Measurements from ENCODE around the gene MUC6. TPM values are rescaled to one million over a fixed set of nuclear protein-coding genes. Genes with fewer than 3 reads are reported as not detected.

Gene MUC6
- total and polyA plus RNA-seq, 2 donors (not counting 3 experiments of a cell fraction or from before 2014, with no cell fraction given): not detected

DNA sequence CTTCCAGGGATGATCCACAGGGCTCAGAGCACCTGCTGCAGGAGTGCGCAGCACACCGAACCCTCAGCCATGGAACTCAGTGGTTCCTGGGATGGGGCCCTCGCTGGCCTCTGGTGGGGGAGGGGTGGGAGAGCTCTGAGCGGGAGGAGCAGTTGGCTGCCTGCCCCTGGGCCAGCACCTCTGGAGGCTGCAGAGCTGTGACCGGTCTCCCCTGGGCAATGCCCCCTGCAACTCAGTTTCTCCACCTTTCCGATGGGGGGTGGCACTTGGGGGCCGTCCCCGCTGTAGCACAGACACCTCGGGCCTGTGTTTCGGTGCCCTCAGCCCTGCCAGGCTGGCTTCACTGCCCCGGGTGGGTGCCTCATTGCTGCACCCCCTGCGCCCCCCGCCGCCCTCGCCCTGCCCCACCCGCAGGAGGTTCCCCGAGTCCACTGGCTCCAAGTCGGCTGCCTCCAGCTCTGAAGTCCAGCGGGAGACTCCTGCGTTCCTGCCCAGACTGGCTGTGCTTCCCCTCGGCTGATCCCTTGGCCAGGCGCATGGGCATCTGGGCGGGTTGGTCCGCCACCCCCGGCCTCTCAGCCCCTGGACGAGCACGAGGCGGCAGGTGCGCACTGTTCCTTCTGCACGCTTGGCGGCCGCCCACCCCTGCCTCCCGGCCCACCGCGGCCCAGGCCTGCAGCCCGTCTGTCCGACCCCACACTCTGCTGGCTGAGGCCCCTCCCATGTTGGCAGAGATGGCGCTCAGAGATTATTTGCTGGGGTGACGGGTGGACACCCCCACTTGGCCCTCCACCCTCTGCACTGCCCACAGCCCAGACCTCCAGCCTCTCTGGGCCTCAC, 1.8 kb downstream of the MUC6 start:
- Histone ChIP-seq H3K4me2 (ENCODE audit: insufficient read depth, low read length) (no peak overlapping the region), H3K9me3 (replicated peaks; ENCODE audit: control insufficient read depth, insufficient read depth, low read length) (no peaks in the 10 kb centered on the region), H3K27me3 (ENCODE audit: control insufficient read depth in 2 of 2, insufficient read depth in 2 of 2, low read length in 2 of 2) (no peaks in the 10 kb centered on the region), H3K4me3 (replicated peaks in 1 of 3; ENCODE audit: insufficient read depth in 1 of 3, low read depth in 1 of 3, low read length in 3 of 3) (no peak overlapping the region), H3K79me2 (ENCODE audit: control insufficient read depth, insufficient read depth, low read length) (no peaks in the 10 kb centered on the region), H3K9me1 (replicated peaks; ENCODE audit: control insufficient read depth, extremely low read depth, insufficient read depth, low read length) (no peaks in the 10 kb centered on the region), H3K9ac (replicated peaks; ENCODE audit: extremely low read depth, insufficient read depth, low read length) (no peak overlapping the region), H3K4me1 (ENCODE audit: control insufficient read depth, extremely low read depth, insufficient read depth, low read length) (no peaks in the 10 kb centered on the region), H3K27ac (ENCODE audit: insufficient read depth, low read depth, low read length) (no peak overlapping the region), H3K36me3 (ENCODE audit: control insufficient read depth in 2 of 2, extremely low read depth in 1 of 2, insufficient read depth in 2 of 2, low read length in 2 of 2) (no peaks in the 10 kb centered on the region), H4K20me1 (replicated peaks; ENCODE audit: control insufficient read depth, extremely low read depth, insufficient read depth, low read length) (no peaks in the 10 kb centered on the region), H2AFZ (ENCODE audit: low read depth, low read length) (no peak overlapping the region)
- DNase-seq (ENCODE audit: low read depth, low spot score) (no peak), FAIRE-seq (no peak)
- CTCF ChIA-PET: no interaction called here
- POLR2A ChIA-PET: interaction anchor here (0.5 kb wide), 1 partner anchor 514 kb away, joined by 4 read pairs; no protein-coding TSS in a partner anchor
- dilution Hi-C loops (cut with MboI; ENCODE audit: extremely low pct_ligation_motif_present, low sequenced_read_pairs) (no loop called here), intact Hi-C loops (cut with micrococcal nuclease) (no loop called here)
- BruUV-seq (replicated peaks): no TSS peak
- TF ChIP-seq FOS (IDR thresholded peaks at IDR 0.05; ENCODE audit: borderline replicate concordance, insufficient read depth, low read length): no peak
- TF ChIP-seq, protein P1, sequence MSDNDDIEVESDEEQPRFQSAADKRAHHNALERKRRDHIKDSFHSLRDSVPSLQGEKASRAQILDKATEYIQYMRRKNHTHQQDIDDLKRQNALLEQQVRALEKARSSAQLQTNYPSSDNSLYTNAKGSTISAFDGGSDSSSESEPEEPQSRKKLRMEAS (IDR thresholded peaks at IDR 0.05; ENCODE audit: insufficient read depth, insufficient read length): no peak
- no peak for TF ChIP-seq JUN (IDR thresholded peaks at IDR 0.05; ENCODE audit: borderline replicate concordance, insufficient read depth, insufficient read length, low read depth)
- no peak for TF ChIP-seq EZH2 (IDR thresholded peaks at IDR 0.05; ENCODE audit: borderline replicate concordance, low read depth, low read length, severe bottlenecking)

DNA sequence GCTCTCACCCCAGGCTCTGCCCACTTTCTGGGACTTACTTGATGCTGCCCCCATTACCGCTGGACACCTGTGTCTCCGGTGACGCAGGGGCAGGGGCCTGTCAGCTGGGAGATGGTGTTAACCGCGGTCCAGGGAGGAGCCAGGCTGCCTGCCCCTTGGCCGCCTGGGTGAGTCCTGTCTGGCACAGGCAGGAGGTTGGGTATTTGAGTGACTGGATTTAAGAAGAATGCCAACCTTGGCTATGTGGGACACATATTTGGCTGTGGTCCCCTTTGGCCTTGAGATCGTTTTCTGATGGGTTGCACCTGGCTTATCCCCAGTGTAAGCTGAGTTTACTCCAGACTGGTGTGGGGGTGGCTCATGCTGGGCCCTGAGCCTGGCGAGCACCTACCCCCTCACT, 2.5 kb downstream of the MUC6 start:
- no peaks in the 10 kb centered on the region for H3K36me3 ChIP-seq (ENCODE audit: control insufficient read depth in 2 of 2, extremely low read depth in 1 of 2, insufficient read depth in 2 of 2, low read length in 2 of 2)
- H3K27ac ChIP-seq (ENCODE audit: insufficient read depth, low read depth, low read length): no peak overlapping the region
- H3K4me1 ChIP-seq (ENCODE audit: control insufficient read depth, extremely low read depth, insufficient read depth, low read length): no peaks in the 10 kb centered on the region
- ChIA-PET CTCF (no interaction called here), POLR2A (no interaction called here)
- H3K4me3 ChIP-seq (replicated peaks in 1 of 3; ENCODE audit: insufficient read depth in 1 of 3, low read depth in 1 of 3, low read length in 3 of 3): no peak overlapping the region
- H3K79me2 ChIP-seq (ENCODE audit: control insufficient read depth, insufficient read depth, low read length): no peaks in the 10 kb centered on the region
- H2AFZ ChIP-seq (ENCODE audit: low read depth, low read length): no peak overlapping the region
- H3K4me2 ChIP-seq (ENCODE audit: insufficient read depth, low read length): no peak overlapping the region
- no peak overlapping the region for H3K9ac ChIP-seq (replicated peaks; ENCODE audit: extremely low read depth, insufficient read depth, low read length)
- dilution Hi-C loops (cut with MboI; ENCODE audit: extremely low pct_ligation_motif_present, low sequenced_read_pairs) (no loop called here), intact Hi-C loops (cut with micrococcal nuclease) (no loop called here)
- DNase-seq (ENCODE audit: low read depth, low spot score): no peak
- H3K9me1 ChIP-seq (replicated peaks; ENCODE audit: control insufficient read depth, extremely low read depth, insufficient read depth, low read length): no peaks in the 10 kb centered on the region
- H4K20me1 ChIP-seq (replicated peaks; ENCODE audit: control insufficient read depth, extremely low read depth, insufficient read depth, low read length): no peaks in the 10 kb centered on the region
- H3K27me3 ChIP-seq (ENCODE audit: control insufficient read depth in 2 of 2, insufficient read depth in 2 of 2, low read length in 2 of 2): no peaks in the 10 kb centered on the region
- no TSS peak for BruUV-seq (replicated peaks)
- no peak for TF ChIP-seq GATA2 (IDR thresholded peaks at IDR 0.05; ENCODE audit: insufficient read depth, insufficient read length, low read depth, low read length)
- TF ChIP-seq, protein P2, sequence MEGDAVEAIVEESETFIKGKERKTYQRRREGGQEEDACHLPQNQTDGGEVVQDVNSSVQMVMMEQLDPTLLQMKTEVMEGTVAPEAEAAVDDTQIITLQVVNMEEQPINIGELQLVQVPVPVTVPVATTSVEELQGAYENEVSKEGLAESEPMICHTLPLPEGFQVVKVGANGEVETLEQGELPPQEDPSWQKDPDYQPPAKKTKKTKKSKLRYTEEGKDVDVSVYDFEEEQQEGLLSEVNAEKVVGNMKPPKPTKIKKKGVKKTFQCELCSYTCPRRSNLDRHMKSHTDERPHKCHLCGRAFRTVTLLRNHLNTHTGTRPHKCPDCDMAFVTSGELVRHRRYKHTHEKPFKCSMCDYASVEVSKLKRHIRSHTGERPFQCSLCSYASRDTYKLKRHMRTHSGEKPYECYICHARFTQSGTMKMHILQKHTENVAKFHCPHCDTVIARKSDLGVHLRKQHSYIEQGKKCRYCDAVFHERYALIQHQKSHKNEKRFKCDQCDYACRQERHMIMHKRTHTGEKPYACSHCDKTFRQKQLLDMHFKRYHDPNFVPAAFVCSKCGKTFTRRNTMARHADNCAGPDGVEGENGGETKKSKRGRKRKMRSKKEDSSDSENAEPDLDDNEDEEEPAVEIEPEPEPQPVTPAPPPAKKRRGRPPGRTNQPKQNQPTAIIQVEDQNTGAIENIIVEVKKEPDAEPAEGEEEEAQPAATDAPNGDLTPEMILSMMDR (IDR thresholded peaks at IDR 0.05; ENCODE audit: extremely low read depth in 1 of 2, insufficient read depth in 1 of 2, low read depth in 1 of 2, low read length in 2 of 2): no peak
- TF ChIP-seq POLR2AphosphoS5 (IDR thresholded peaks at IDR 0.05; ENCODE audit: insufficient read depth, low read depth, low read length): no peak
- no peak for TF ChIP-seq EZH2 (IDR thresholded peaks at IDR 0.05; ENCODE audit: borderline replicate concordance, low read depth, low read length, severe bottlenecking)
- TF ChIP-seq, protein P1 (IDR thresholded peaks at IDR 0.05; ENCODE audit: insufficient read depth, insufficient read length): no peak
- TF ChIP-seq MYC (IDR thresholded peaks at IDR 0.05; ENCODE audit: low read depth, low read length): no peak
- TF ChIP-seq POLR2A (IDR thresholded peaks at IDR 0.05; ENCODE audit: low read depth, low read length): no peak
- H3K9me3 ChIP-seq (replicated peaks; ENCODE audit: control insufficient read depth, insufficient read depth, low read length): no peaks in the 10 kb centered on the region
- FAIRE-seq: no peak
